HG02885 (cell line): ENCODE measurements around the gene HPF1.
"Not testable (repeated sequence)": the region's sequence is repeated elsewhere in the genome, so short reads cannot be mapped to it uniquely, and the experiment has no call there.

Experiments used
- ATAC-seq: cut with Tn5 transposase; IDR thresholded peaks from one replicate; pipeline ENCODE4 v1.9.1; 2021; ENCODE audit warnings: mild to moderate bottlenecking; ENCODE audit not compliant: unreplicated experiment, poor library complexity

HPF1 gene

DNA sequence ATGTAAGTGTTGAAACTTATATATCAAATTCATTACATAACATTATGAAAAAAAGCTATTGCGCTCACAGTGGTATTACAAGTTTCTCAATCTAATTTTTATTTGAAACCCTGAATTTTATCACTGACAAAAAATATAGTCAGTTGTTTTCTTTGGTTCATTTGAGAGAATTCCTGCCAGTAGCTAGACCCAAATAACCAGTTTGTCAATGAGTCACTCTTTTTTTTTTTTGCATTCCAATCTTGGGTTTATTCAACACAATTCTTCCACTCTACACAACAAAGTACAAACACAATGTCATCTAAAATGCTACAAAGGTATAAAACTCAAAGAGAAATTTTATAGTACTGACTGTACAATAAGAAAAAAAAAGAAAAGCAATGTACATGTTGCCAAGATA lies 13.1 kb downstream of the HPF1 start:
- ATAC-seq, result no peak

- ATAC-seq, result no peak
Observed at GRCh38 chr4:169741569-169741968, 16.2 kb downstream of the HPF1 start.

DNA sequence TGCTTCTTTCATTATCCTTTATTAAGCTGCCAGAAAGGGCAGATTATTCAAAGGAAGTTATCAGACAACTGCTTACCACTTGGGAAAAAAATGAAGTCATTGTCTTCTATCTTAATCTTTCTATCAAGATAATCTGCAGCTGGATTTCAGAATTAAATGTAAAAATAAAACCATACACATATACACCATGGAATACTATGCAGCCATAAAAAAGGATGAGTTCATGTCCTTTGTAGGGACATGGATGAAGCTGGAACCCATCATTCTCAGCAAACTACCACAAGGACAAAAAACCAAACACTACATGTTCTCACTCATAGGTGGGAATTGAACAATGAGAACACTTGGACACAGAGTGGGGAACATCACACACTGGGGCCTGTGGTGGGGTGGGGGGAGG lies 19.1 kb downstream of the HPF1 start:
- ATAC-seq, result not testable (repeated sequence)

- ATAC-seq, result no peak
Observed at GRCh38 chr4:169730564-169730963, 27.2 kb downstream of the HPF1 start.

GRCh38 chr4:169727616-169728015 lies 30.1 kb downstream of the HPF1 start:
- ATAC-seq, result no peak

- ATAC-seq, result no peak
Observed at GRCh38 chr4:169724260-169724659, 33.5 kb downstream of the HPF1 start.

DNA sequence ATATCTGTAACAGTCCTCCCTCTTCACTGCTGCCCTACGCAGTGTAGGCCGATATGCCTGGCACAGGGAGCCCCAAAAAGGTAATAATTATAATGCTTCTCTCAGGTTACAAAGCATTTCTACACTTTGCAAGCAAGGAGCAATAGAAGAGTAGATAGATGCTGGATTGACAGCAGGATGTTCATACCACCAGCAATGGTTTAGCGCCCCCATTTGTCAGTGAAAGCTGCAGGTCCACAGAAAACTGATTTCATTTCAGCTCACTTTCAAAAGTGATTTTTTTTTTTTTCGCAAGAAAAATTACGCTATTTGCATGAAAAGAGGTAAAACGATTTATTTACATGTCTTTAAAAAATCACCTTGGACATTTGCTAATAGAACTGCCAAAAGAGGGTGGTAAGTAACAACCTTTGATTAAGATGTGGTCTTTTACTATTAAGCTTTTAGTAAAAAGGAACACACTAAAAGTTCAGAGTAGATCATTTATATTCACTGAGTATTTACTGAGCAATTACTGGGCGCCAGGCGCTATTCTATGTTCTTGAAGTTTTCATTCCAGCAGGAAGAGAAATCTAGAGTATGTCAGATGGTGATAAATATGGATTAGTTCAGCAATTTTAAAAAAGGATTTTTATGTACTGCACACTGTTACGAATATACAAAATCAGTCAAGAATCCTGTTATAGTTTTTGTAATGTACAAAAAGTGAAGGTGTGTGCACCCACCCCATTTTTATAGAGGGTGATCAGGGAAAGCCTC lies 34.4 kb downstream of the HPF1 start:
- ATAC-seq, result no peak

GRCh38 chr4:169720529-169720928 lies 37.2 kb downstream of the HPF1 start:
- ATAC-seq, result no peak

DNA sequence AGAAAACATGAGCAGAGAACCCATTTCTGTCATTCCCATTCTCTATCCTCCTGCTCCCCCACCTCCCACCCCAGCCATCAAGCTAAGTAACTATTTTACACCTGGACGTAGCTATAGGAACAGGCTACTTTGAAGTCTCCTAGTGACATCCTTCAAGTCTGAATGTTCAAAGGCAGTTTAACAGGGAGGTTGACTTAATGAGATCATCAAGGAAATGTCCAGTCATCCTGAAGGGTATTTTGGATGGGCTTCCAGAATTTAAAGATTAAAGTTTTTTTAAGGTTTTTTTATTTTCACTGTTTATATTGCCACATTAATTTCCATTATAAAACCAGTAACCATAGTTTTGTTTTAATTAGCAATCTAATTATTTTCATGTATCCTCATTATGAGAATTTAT lies 41.1 kb downstream of the HPF1 start:
- no peak for ATAC-seq

GRCh38 chr4:169715826-169716225 lies 41.9 kb downstream of the HPF1 start:
- ATAC-seq, result no peak

DNA sequence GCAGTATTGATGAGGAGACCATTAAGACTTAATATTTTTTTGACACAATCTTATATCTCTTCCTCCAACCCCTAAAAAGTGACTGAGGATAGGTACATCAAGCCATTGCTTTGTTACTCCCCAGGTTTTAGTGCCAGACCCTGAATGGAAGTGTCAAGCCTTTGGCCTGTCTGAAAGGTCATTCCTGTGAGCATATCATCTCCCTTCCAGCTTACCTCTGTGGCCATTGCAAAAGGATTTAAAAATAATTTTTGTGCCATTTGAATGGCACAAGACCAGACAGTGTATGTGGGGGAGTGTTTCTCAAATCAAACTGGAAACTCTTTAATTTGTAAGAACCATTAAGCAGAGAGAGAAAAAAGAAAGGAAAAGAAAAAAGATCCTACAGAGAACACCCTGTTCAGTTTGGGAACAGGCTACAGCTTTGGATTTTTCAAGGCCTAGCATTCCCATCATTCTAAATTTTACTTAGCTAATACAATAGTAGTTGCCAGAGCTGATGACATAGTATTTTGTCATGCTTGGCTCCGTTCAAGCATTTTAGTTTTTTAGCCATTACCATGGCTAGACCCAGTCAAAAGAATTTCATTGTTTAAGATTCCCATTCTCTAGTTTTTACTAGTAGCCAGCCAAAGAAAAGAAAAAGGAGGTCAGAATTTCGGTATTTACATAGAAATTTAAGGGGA lies 49.6 kb downstream of the HPF1 start:
- no peak for ATAC-seq

- ATAC-seq, result no peak
Observed at GRCh38 chr4:169698331-169698730, 59.4 kb downstream of the HPF1 start.

GRCh38 chr4:169690787-169691186 lies 67.0 kb downstream of the HPF1 start:
- no peak for ATAC-seq

GRCh38 chr4:169689681-169690080 lies 68.1 kb downstream of the HPF1 start:
- ATAC-seq, result no peak

- ATAC-seq, result no peak
Observed at GRCh38 chr4:169682372-169683047, 75.2 kb downstream of the HPF1 start.
